Stomach (tissue), 9 donors: ENCODE measurements around the gene RAB27A. TPM values are rescaled to one million over a fixed set of nuclear protein-coding genes. Genes with fewer than 3 reads are reported as not detected.
A peak's percentile ranks its signal among the peaks of the same experiment; 100 is the strongest.

Experiments
- DNase-seq, 2 donors: peaks; one replicate each; pipeline versions ENCODE4 v3.0.0 to v3.0.0-alpha.2; 2013 to 2019
- H3K27ac ChIP-seq, 5 donors: fragments of 200-600 bp in 4 of 5; sonication (generic) in 4 of 5; one replicate each; pipeline ENCODE4 v1.5.1; 2013 to 2019; ENCODE audit warnings: mild to moderate bottlenecking in 1 of 5, moderate library complexity in 1 of 5
- H3K27me3 ChIP-seq, 3 donors: fragments of 200-600 bp; sonication (generic); one replicate each; pipeline ENCODE4 v1.5.1; 2017 to 2019; ENCODE audit warnings: mixed run types in 1 of 3
- H3K36me3 ChIP-seq, 4 donors: fragments of 200-600 bp; sonication (generic); 1 replicate in 3 of 4; 2 replicates in 1 of 4; pipeline ENCODE4 v1.5.1; 2016 to 2019
- H3K4me1 ChIP-seq, 4 donors: fragments of 200-600 bp; sonication (generic); one replicate each; pipeline ENCODE4 v1.5.1; 2016 to 2019
- H3K4me3 ChIP-seq, 4 donors: fragments of 200-600 bp; sonication (generic) in 3 of 4; one replicate each; pipeline ENCODE4 v1.5.1; 2016 to 2019; ENCODE audit warnings: mild to moderate bottlenecking in 1 of 4
- H3K9me3 ChIP-seq, 4 donors: fragments of 200-600 bp; sonication (generic); one replicate each; pipeline ENCODE4 v1.5.1; 2016 to 2019
- EP300 ChIP-seq: sonication (generic); formaldehyde crosslinking; IDR thresholded peaks from one replicate; pipeline ENCODE4 v1.6.1; 2017; ENCODE audit warnings: antibody characterized with exemption
- POLR2A ChIP-seq, 4 donors: fragments of 450-650 bp; IDR thresholded peaks; one replicate each; pipeline ENCODE4 v1.6.1; 2016; ENCODE audit warnings: antibody characterized with exemption in 4 of 4, control low read depth in 2 of 4, mild to moderate bottlenecking in 1 of 4, moderate library complexity in 1 of 4
- POLR2AphosphoS5 ChIP-seq, 3 donors: sonication (generic); formaldehyde crosslinking; IDR thresholded peaks; one replicate each; pipeline ENCODE4 v1.6.1; 2016; ENCODE audit warnings: antibody characterized with exemption in 3 of 3
- WGBS, 5 donors: extraction: QIAGEN DNeasy Blood & Tissue Kit in 3 of 5; methylation state at CpG; one replicate each; pipeline versions ENCODE4 v1.1.5 to v1.1.7; 2013 to 2018; 5-methylcytosine and 5-hydroxymethylcytosine counted together
- intact Hi-C: fragments of 100-400 bp; cut with DNase I; formaldehyde crosslinking; loops from one replicate; pipeline ENCODE4 v1.15.1; 2023; ENCODE audit warnings: low total_unique reads
- polyA plus RNA-seq, 3 donors: library from polyadenylated mRNA; stranded (reverse); fragments of 200-250 nt; gene quantifications; one replicate each; pipeline ENCODE4 v1.2.3, GENCODE V29; 2013
- total RNA-seq, 5 donors: library from RNA; depleted of rRNA; stranded (reverse); fragments of >200 nt; gene quantifications; one replicate each; pipeline versions ENCODE4 v1.1.0 to v1.2.3, GENCODE V29; 2014 to 2016
- TF ChIP-seq, protein P1 (sequence below), 7 experiments: fragments of 450-650 bp in 4 of 7; fragments of 200-600 bp in 3 of 7; sonication (generic) in 3 of 7; IDR thresholded peaks; one replicate each; pipeline ENCODE4 v1.5.1; 2016 to 2019; ENCODE audit warnings: antibody characterized with exemption in 7 of 7, control low read depth in 2 of 7, mild to moderate bottlenecking in 1 of 7
- donor health status: healthy with polysubstance abuse.
- donor health status: Bipolar disorder and iron deficiency.
- donor health status: healthy.

Gene RAB27A
- total and polyA plus RNA-seq, 8 donors, result 4.3 to 146 (median 58.1) TPM

DNA sequence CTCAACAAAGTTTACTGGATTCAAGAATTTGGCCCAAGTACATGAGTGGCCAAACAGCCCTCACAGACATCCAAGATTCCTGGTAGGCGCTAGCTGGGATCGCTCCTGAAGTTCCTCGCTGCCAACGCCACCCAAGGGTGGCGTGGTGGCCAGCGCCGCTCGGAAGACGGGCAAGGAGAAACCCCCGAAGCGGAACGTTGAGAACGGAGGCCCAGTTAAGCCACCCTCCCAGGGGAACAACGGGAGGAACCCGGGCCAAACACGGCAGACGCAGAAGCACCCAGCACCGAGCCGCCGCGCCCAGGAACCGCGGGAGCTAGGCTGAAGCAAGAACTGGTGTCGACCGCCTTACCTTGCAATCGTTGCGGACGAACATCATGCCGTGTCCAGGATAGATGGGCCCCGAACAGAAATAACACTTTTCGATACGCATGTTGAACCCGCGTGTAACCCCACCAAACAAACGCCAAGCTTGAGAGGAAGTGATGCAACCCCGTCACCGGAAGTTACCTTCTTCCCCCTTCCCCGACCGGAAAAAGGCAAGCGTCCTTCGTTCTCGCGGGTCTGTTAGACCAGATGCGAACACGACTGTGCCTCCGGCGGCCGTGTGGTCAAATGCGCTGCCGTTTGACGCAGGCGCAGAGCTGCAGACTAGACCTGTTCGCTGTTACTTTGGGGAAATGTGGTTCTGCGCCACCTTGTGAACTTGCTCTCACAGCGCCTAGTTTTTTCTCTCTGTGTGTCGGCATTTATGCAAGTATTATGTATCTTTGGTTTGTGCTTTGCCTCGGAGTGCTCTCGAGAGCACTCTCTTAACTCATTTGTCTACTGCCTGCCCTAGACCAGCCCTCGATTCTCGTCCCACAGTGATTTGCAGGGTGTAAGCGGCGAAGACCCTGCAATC, 92.9 kb downstream of the RAB27A start, which contains the start of gene RSL24D1:
TSS of gene RSL24D1 (minus strand) at position 484 of the 904 bp plus-strand sequence. CDS start at position 433, 51 bp downstream.
- peak within 1 kb of the TSS; percentile 92 to 98 (median 95) for H3K27ac ChIP-seq
- H3K4me1 ChIP-seq, result peaks cover 22 to 45% (median 35%) of the 10 kb centered on the region in 4 donors
- H3K27me3 ChIP-seq, result no peaks in the 10 kb centered on the region
- DNase-seq, result peak; percentile 97 to 100
- peak within 1 kb of the TSS; percentile 78 to 91 (median 82) for H3K4me3 ChIP-seq
- TF ChIP-seq, protein P1, sequence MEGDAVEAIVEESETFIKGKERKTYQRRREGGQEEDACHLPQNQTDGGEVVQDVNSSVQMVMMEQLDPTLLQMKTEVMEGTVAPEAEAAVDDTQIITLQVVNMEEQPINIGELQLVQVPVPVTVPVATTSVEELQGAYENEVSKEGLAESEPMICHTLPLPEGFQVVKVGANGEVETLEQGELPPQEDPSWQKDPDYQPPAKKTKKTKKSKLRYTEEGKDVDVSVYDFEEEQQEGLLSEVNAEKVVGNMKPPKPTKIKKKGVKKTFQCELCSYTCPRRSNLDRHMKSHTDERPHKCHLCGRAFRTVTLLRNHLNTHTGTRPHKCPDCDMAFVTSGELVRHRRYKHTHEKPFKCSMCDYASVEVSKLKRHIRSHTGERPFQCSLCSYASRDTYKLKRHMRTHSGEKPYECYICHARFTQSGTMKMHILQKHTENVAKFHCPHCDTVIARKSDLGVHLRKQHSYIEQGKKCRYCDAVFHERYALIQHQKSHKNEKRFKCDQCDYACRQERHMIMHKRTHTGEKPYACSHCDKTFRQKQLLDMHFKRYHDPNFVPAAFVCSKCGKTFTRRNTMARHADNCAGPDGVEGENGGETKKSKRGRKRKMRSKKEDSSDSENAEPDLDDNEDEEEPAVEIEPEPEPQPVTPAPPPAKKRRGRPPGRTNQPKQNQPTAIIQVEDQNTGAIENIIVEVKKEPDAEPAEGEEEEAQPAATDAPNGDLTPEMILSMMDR (IDR thresholded peaks at IDR 0.05), result peak in 2 of 7 experiments; percentile 3 to 41
- no peak for TF ChIP-seq EP300
- peak in 1 of 4 donors; percentile 69 for TF ChIP-seq POLR2A (IDR thresholded peaks at IDR 0.05)
- TF ChIP-seq POLR2AphosphoS5 (IDR thresholded peaks at IDR 0.05), result peak; percentile 96 to 98 (median 96)
- WGBS, 5 donors, result 0% methylated on average over 50 to 62 of the region's 62 CpGs
- intact Hi-C loops, result no loop called here
- H3K9me3 ChIP-seq, result no peaks in the 10 kb centered on the region
- H3K36me3 ChIP-seq, result peaks cover 6 to 9% (median 9%) of the 10 kb centered on the region in 4 donors

- 0 to 2% (median 1%) methylated on average over 9 of the region's 9 CpGs for WGBS, 5 donors
- peak overlapping the region; percentile 92 to 98 (median 95) for H3K27ac ChIP-seq
- peak overlapping the region; percentile 78 to 91 (median 82) for H3K4me3 ChIP-seq
- intact Hi-C loops, result no loop called here
- H3K4me1 ChIP-seq, result peaks cover 22 to 45% (median 35%) of the 10 kb centered on the region in 4 donors
- H3K9me3 ChIP-seq, result no peaks in the 10 kb centered on the region
- peak in 1 of 2 donors; percentile 39 for DNase-seq
- H3K27me3 ChIP-seq, result no peaks in the 10 kb centered on the region
- no peak for TF ChIP-seq EP300
- TF ChIP-seq, protein P1 (IDR thresholded peaks at IDR 0.05), result no peak
- no peak for TF ChIP-seq POLR2AphosphoS5 (IDR thresholded peaks at IDR 0.05)
- TF ChIP-seq POLR2A (IDR thresholded peaks at IDR 0.05), result no peak
- H3K36me3 ChIP-seq, result peaks cover 6 to 16% (median 16%) of the 10 kb centered on the region in 4 donors
Measured at GRCh38 chr15:55195996-55196395, 93.6 kb downstream of the RAB27A start.

DNA sequence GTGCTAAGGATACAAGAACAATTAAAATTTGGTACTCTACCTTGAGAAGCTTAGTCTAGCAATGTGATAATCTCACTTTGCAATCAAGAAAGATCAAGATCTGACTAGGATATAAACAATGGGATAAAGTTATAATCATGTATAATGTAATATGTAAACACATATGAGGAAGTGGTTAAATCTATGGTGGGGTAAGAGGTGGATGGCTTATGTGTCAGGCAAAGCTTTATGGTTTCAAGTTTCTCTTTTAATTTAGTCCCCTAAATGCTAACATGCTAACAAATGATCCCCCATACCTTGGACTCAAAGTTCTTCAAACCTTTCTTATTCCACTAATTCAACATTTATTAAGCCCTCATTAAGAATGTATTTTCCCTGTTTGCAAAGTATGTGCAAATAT, 95.4 kb downstream of the RAB27A start:
- TF ChIP-seq EP300, result no peak
- no peak for TF ChIP-seq POLR2A (IDR thresholded peaks at IDR 0.05)
- TF ChIP-seq POLR2AphosphoS5 (IDR thresholded peaks at IDR 0.05), result no peak
- TF ChIP-seq, protein P1 (IDR thresholded peaks at IDR 0.05), result no peak
- H3K9me3 ChIP-seq, result no peaks in the 10 kb centered on the region
- H3K27me3 ChIP-seq, result no peaks in the 10 kb centered on the region
- H3K36me3 ChIP-seq, result peaks cover 8 to 34% (median 33%) of the 10 kb centered on the region in 4 donors
- no peak overlapping the region for H3K4me3 ChIP-seq
- intact Hi-C loops, result no loop called here
- no peak overlapping the region for H3K27ac ChIP-seq
- no peak for DNase-seq
- H3K4me1 ChIP-seq, result peaks cover 22 to 45% (median 35%) of the 10 kb centered on the region in 4 donors

GRCh38 chr15:55186331-55186730, 103.3 kb downstream of the RAB27A start:
- WGBS, 5 donors, result 26 to 63% (median 42%) methylated on average over 1 of the region's 1 CpG
- H3K27ac ChIP-seq, result no peak overlapping the region
- DNase-seq, result no peak
- H3K27me3 ChIP-seq, result no peaks in the 10 kb centered on the region
- TF ChIP-seq POLR2A (IDR thresholded peaks at IDR 0.05), result no peak
- TF ChIP-seq POLR2AphosphoS5 (IDR thresholded peaks at IDR 0.05), result no peak
- TF ChIP-seq EP300, result no peak
- TF ChIP-seq, protein P1 (IDR thresholded peaks at IDR 0.05), result no peak
- H3K9me3 ChIP-seq, result no peaks in the 10 kb centered on the region
- peaks cover 0 to 19% (median 7%) of the 10 kb centered on the region in 4 donors for H3K4me1 ChIP-seq
- intact Hi-C loops, result no loop called here
- H3K4me3 ChIP-seq, result no peak overlapping the region
- peaks cover 23 to 94% (median 91%) of the 10 kb centered on the region in 4 donors for H3K36me3 ChIP-seq
